ENCODE results near the gene AP1G2. TPM values are rescaled to one million over a fixed set of nuclear protein-coding genes. Genes with fewer than 3 reads are reported as not detected.

Gene AP1G2
- total and polyA plus RNA-seq, 2 of the 13 experiments (the other 11 are each of a cell fraction or from before 2014, with no cell fraction given): 96.9 to 611 TPM

DNA sequence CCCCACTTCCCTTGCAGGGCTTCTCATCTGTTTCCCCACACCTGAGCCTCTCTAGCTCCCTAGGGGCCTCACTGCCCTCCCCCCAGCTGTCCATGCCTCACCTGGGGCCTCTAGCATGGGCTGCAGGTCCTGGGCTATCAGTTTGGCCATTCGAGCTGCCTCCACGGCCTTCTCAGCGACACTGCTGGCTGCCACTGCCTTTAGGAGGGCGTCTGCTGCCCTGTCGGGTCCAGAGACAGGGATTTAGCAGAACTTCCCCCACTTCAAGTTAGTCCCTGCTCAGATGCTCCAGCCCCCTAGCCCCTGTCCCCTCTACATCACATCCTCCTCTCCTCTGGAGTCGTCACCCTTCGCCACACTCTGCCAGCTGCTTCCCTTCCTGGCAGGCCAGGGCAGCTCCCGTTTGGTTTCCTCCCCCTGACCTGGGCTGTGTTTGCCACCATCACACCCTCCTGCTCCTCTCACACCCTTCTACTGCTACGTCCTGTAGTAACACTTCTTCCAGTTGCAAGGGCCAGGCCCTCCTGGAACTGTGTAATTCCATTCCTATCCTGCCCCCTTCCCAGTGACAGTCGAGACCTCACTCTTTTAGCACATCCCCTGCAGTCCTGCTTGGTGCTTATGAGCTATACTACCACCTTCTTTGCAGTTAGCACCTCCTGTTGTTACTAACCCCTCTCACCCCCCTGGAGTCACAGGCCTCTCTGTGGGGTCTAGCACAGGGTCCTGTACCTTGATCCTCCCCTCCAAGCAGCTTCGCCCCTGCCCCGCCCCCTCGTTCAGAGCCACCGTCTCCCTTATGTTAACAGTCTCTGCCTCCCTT lies 4.3 kb upstream of the AP1G2 start (continued):
- TF ChIP-seq HOMEZ (CRISPR knock-in tag; IDR thresholded peaks at IDR 0.05; ENCODE audit: low read depth) (no peak), ZNF879 (CRISPR knock-in tag; IDR thresholded peaks at IDR 0.05) (no peak), ZBTB20 (CRISPR knock-in tag; IDR thresholded peaks at IDR 0.05; ENCODE audit: borderline replicate concordance, low read depth) (no peak), ZNF556 (CRISPR knock-in tag; IDR thresholded peaks at IDR 0.05; ENCODE audit: borderline replicate concordance) (no peak), ZFP36L1 (CRISPR knock-in tag; IDR thresholded peaks at IDR 0.05) (no peak), NR2F6 (IDR thresholded peaks at IDR 0.05) (no peak), NR2F6 (CRISPR knock-in tag; IDR thresholded peaks at IDR 0.05) (no peak), ELF3 (CRISPR knock-in tag; IDR thresholded peaks at IDR 0.05) (no peak), ZFP36L2 (CRISPR knock-in tag; IDR thresholded peaks at IDR 0.05) (no peak), NR3C1 (CRISPR knock-in tag; IDR thresholded peaks at IDR 0.05) (no peak), IKZF4 (CRISPR knock-in tag; IDR thresholded peaks at IDR 0.05; ENCODE audit: borderline replicate concordance, low read depth, not compliant biosample characterization) (peak; percentile 26), ZBTB7B (CRISPR knock-in tag; IDR thresholded peaks at IDR 0.05) (0 out of 2 replicates have a peak, but pooled peaks have one; percentile 47), NFE2L2 (IDR thresholded peaks at IDR 0.05; ENCODE audit: low read length) (no peak), ZBTB42 (CRISPR knock-in tag; IDR thresholded peaks at IDR 0.05) (no peak), CC2D1A (CRISPR knock-in tag; IDR thresholded peaks at IDR 0.05) (no peak), ZNF709 (CRISPR knock-in tag; IDR thresholded peaks at IDR 0.05) (no peak), ZNF263 (CRISPR knock-in tag; IDR thresholded peaks at IDR 0.05) (no peak), CEBPG (CRISPR knock-in tag; IDR thresholded peaks at IDR 0.05) (no peak), ZNF512 (CRISPR knock-in tag; IDR thresholded peaks at IDR 0.05) (peak; percentile 77; the same call in 1 of the 2 replicates), NCOA1 (CRISPR knock-in tag; IDR thresholded peaks at IDR 0.05) (no peak), ZNF367 (CRISPR knock-in tag; IDR thresholded peaks at IDR 0.05; ENCODE audit: borderline replicate concordance) (no peak), ATF6 (CRISPR knock-in tag; conservative IDR thresholded peaks at IDR 0.05) (no peak)
- TF ChIP-seq, protein P1, sequence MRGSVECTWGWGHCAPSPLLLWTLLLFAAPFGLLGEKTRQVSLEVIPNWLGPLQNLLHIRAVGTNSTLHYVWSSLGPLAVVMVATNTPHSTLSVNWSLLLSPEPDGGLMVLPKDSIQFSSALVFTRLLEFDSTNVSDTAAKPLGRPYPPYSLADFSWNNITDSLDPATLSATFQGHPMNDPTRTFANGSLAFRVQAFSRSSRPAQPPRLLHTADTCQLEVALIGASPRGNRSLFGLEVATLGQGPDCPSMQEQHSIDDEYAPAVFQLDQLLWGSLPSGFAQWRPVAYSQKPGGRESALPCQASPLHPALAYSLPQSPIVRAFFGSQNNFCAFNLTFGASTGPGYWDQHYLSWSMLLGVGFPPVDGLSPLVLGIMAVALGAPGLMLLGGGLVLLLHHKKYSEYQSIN (CRISPR knock-in tag; IDR thresholded peaks at IDR 0.05; ENCODE audit: borderline replicate concordance): no peak
- TF ChIP-seq, protein P2, sequence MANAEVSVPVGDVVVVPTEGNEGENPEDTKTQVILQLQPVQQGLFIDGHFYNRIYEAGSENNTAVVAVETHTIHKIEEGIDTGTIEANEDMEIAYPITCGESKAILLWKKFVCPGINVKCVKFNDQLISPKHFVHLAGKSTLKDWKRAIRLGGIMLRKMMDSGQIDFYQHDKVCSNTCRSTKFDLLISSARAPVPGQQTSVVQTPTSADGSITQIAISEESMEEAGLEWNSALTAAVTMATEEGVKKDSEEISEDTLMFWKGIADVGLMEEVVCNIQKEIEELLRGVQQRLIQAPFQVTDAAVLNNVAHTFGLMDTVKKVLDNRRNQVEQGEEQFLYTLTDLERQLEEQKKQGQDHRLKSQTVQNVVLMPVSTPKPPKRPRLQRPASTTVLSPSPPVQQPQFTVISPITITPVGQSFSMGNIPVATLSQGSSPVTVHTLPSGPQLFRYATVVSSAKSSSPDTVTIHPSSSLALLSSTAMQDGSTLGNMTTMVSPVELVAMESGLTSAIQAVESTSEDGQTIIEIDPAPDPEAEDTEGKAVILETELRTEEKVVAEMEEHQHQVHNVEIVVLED (CRISPR knock-in tag; IDR thresholded peaks at IDR 0.05; ENCODE audit: borderline replicate concordance): no peak
